K562 (cell line): ENCODE measurements around the gene FAM53C. TPM values are rescaled to one million over a fixed set of nuclear protein-coding genes. Genes with fewer than 3 reads are reported as not detected.
A peak's percentile ranks its signal among the peaks of the same experiment; 100 is the strongest.

Experiments used
- BRCA1 ChIP-seq, 2 experiments: fragments of 450-650 bp in 1 of 2; sonication (generic) in 1 of 2; formaldehyde crosslinking in 1 of 2; IDR thresholded peaks; 2 replicates each; pipeline versions ENCODE4 v1.5.0 to v1.6.1; 2017 to 2020; ENCODE audit warnings: mild to moderate bottlenecking in 1 of 2, missing genetic modification reagents in 1 of 2
- GABPA ChIP-seq: fragments of 200-800 bp; sonication (Bioruptor generic); conservative IDR thresholded peaks from 2 replicates; pipeline ENCODE4 v1.6.1; 2016; ENCODE audit warnings: low read depth, missing genetic modification characterization, missing compliant biosample characterization
- HNRNPLL ChIP-seq: fragments of 200-400 bp; formaldehyde crosslinking; IDR thresholded peaks from 2 replicates; pipeline ENCODE4 v1.6.1; 2017; ENCODE audit warnings: low read length, low read depth, mild to moderate bottlenecking; ENCODE audit not compliant: poor library complexity, severe bottlenecking
- HSF4 ChIP-seq: fragments of 250-450 bp; sonication (Bioruptor Pico); IDR thresholded peaks from 2 replicates; pipeline ENCODE4 v2.1.2; 2022; ENCODE audit warnings: mild to moderate bottlenecking, moderate library complexity, borderline replicate concordance
- MCM3 ChIP-seq: fragments of 450-650 bp; IDR thresholded peaks from 2 replicates; pipeline ENCODE4 v1.6.1; 2016
- PRPF4 ChIP-seq: fragments of 200-400 bp; formaldehyde crosslinking; IDR thresholded peaks from one replicate; pipeline ENCODE4 v1.6.1; 2017; ENCODE audit warnings: low read length, low read depth, mild to moderate bottlenecking; ENCODE audit not compliant: insufficient read depth, poor library complexity, severe bottlenecking
- RCOR1 ChIP-seq, 2 experiments: IDR thresholded peaks; 2 replicates each; pipeline ENCODE4 v1.6.1; 2012; ENCODE audit warnings: low read depth in 2 of 2, low read length in 2 of 2, borderline replicate concordance in 1 of 2, improper control_type of control experiment in 1 of 2
- SMC3 ChIP-seq: conservative IDR thresholded peaks from 2 replicates; pipeline ENCODE4 v1.6.1; 2011; ENCODE audit warnings: low read depth, low read length, improper control_type of control experiment; ENCODE audit not compliant: insufficient read depth
- ZNF224 ChIP-seq: sonication (generic); formaldehyde crosslinking; IDR thresholded peaks from 2 replicates; pipeline ENCODE4 v1.8.0; 2022; ENCODE audit warnings: mild to moderate bottlenecking, missing genetic modification reagents
- ZNF23 ChIP-seq: fragments of 250-450 bp; sonication (Bioruptor Pico); IDR thresholded peaks from 2 replicates; pipeline ENCODE4 v1.4.0; 2020; ENCODE audit warnings: mild to moderate bottlenecking
- ZNF253 ChIP-seq: fragments of 250-450 bp; sonication (Bioruptor Pico); conservative IDR thresholded peaks from 2 replicates; pipeline ENCODE4 v1.6.1; 2021; ENCODE audit warnings: mild to moderate bottlenecking
- polyA plus RNA-seq, 8 experiments: library from polyadenylated mRNA; depleted of rRNA in 4 of 8; stranded (reverse) in 5 of 8; unstranded in 3 of 8; fragments of >200 nt; fragmentation: Nextera tagmentation in 2 of 8; fragmentation: Illumina TruSeq in 1 of 8; extraction: Ambion mirVana in 2 of 8; extraction: Trizol in 1 of 8; gene quantifications; 2 replicates each; pipeline versions ENCODE4 v1.2.1 to v1.2.3, GENCODE V29; 2011 to 2014; ENCODE audit warnings: inconsistent platforms in 1 of 8, missing spikeins in 1 of 8
- total RNA-seq, 7 experiments: library from RNA; depleted of rRNA in 6 of 7; stranded (reverse); fragments of >200 nt in 6 of 7; fragmentation: Illumina TruSeq in 2 of 7; extraction: Trizol in 2 of 7; gene quantifications; 2 replicates each; pipeline versions ENCODE4 v1.2.1 to v1.2.3, GENCODE V29; 2011 to 2021; ENCODE audit warnings: low replicate concordance in 1 of 7
- TF ChIP-seq, protein P1 (sequence below): fragments of 450-650 bp; formaldehyde crosslinking; IDR thresholded peaks from 2 replicates; pipeline ENCODE4 v1.4.0; 2022; ENCODE audit warnings: missing genetic modification characterization
- TF ChIP-seq, protein P2 (sequence below): fragments of 250-450 bp; sonication (Bioruptor Pico); IDR thresholded peaks from 2 replicates; pipeline ENCODE4 v1.4.0; 2020; ENCODE audit warnings: mild to moderate bottlenecking
- TF ChIP-seq, protein P3 (sequence below): sonication (generic); formaldehyde crosslinking; IDR thresholded peaks from 2 replicates; pipeline ENCODE4 v1.8.1; 2023; ENCODE audit warnings: mild to moderate bottlenecking, missing genetic modification reagents
- TF ChIP-seq, protein P4 (sequence below), 2 experiments: fragments of 450-650 bp in 1 of 2; sonication (generic) in 1 of 2; formaldehyde crosslinking in 1 of 2; IDR thresholded peaks in 1 of 2; conservative IDR thresholded peaks in 1 of 2; 2 replicates each; pipeline versions ENCODE4 v1.6.1 to v1.8.1; 2016 to 2023; ENCODE audit warnings: mild to moderate bottlenecking in 2 of 2, moderate library complexity in 2 of 2, inconsistent platforms in 1 of 2, missing genetic modification reagents in 1 of 2
- TF ChIP-seq, protein P5 (sequence below), 3 experiments: fragments of 200-800 bp in 1 of 3; fragments of 250-450 bp in 1 of 3; fragments of 450-650 bp in 1 of 3; sonication (Bioruptor Pico) in 1 of 3; sonication (Bioruptor generic) in 1 of 3; formaldehyde crosslinking in 1 of 3; IDR thresholded peaks; 2 replicates each; pipeline versions ENCODE4 v1.6.1 to v1.8.0; 2016 to 2022; ENCODE audit warnings: mild to moderate bottlenecking in 2 of 3, missing genetic modification characterization in 2 of 3, missing compliant biosample characterization in 1 of 3, moderate library complexity in 1 of 3

The FAM53C gene
- total and polyA plus RNA-seq, 9 of the 15 experiments (the other 6 are each of a cell fraction or from before 2014, with no cell fraction given) = 9.7 to 38.5 (median 25.2) TPM

DNA sequence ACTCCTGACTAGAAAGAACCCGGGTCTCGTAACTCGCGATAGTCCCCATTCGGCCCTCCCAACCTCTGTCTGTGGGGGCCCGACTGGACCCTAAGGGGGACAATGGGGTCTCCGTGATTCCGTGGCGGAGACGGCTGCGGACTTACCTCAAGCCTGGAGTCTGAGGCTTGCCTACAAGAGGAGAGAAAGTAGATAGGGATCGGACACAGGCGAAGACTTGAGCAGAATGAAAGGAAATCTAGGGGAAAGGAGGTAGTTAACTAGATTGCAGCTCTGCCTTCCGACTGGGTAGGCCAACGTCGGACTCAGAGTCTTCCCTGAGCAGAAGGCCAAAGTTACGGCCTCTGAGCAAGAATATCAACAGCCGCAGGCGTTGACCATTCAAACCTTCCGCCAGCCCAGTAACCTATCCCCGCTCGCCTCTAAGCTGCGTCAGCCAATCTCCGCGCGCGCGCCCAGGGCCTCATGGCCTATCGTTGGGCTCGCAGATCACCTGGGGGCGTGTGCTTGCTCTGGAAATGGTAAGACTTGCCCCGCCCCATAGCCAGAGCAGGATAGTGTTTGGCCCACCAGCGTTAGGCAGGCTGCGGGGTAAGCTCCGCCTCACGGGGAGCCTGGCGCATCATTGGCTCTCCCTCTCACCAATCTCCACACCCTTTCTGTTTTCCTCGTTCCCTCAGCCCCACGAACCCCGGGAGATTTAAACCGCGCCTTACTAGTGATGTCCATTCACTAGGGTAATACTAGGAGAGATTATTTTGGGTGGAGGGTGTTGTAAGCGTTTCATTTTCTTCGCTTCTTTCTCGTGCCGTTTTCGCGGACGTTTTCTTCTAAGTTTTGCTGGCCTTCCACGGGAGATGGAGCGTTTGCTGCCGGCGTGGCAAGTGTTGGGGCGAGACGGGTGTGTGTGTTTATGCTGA, 6.4 kb upstream of the FAM53C start, which contains the start of gene CDC25C (continued):
- TF ChIP-seq PRPF4 (no peak), BRCA1 (IDR thresholded peaks at IDR 0.05) (no peak), BRCA1 (CRISPR knock-in tag; IDR thresholded peaks at IDR 0.05) (no peak), SMC3 (no peak), ZNF224 (CRISPR knock-in tag) (no peak), HNRNPLL (peak; percentile 97), ZNF23 (no peak), ZNF253 (CRISPR knock-in tag) (no peak), MCM3 (no peak), GABPA (tag) (no peak), HSF4 (CRISPR knock-in tag) (no peak), RCOR1 (IDR thresholded peaks at IDR 0.05; ENCODE audit: borderline replicate concordance in 1 of 2, low read depth in 2 of 2, low read length in 2 of 2) (no peak; a peak in 1 of 4 replicates)
- TF ChIP-seq, protein P1, sequence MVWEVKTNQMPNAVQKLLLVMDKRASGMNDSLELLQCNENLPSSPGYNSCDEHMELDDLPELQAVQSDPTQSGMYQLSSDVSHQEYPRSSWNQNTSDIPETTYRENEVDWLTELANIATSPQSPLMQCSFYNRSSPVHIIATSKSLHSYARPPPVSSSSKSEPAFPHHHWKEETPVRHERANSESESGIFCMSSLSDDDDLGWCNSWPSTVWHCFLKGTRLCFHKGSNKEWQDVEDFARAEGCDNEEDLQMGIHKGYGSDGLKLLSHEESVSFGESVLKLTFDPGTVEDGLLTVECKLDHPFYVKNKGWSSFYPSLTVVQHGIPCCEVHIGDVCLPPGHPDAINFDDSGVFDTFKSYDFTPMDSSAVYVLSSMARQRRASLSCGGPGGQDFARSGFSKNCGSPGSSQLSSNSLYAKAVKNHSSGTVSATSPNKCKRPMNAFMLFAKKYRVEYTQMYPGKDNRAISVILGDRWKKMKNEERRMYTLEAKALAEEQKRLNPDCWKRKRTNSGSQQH (CRISPR knock-in tag) = peak; percentile 96; the same call in 1 of the 2 replicates
- TF ChIP-seq, protein P2, sequence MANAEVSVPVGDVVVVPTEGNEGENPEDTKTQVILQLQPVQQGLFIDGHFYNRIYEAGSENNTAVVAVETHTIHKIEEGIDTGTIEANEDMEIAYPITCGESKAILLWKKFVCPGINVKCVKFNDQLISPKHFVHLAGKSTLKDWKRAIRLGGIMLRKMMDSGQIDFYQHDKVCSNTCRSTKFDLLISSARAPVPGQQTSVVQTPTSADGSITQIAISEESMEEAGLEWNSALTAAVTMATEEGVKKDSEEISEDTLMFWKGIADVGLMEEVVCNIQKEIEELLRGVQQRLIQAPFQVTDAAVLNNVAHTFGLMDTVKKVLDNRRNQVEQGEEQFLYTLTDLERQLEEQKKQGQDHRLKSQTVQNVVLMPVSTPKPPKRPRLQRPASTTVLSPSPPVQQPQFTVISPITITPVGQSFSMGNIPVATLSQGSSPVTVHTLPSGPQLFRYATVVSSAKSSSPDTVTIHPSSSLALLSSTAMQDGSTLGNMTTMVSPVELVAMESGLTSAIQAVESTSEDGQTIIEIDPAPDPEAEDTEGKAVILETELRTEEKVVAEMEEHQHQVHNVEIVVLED = no peak
- TF ChIP-seq, protein P3, sequence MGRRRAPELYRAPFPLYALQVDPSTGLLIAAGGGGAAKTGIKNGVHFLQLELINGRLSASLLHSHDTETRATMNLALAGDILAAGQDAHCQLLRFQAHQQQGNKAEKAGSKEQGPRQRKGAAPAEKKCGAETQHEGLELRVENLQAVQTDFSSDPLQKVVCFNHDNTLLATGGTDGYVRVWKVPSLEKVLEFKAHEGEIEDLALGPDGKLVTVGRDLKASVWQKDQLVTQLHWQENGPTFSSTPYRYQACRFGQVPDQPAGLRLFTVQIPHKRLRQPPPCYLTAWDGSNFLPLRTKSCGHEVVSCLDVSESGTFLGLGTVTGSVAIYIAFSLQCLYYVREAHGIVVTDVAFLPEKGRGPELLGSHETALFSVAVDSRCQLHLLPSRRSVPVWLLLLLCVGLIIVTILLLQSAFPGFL (CRISPR knock-in tag) = no peak
- TF ChIP-seq, protein P4, sequence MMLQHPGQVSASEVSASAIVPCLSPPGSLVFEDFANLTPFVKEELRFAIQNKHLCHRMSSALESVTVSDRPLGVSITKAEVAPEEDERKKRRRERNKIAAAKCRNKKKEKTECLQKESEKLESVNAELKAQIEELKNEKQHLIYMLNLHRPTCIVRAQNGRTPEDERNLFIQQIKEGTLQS (IDR thresholded peaks at IDR 0.05) = no peak; the same call in 1 of the 2 replicates
- TF ChIP-seq, protein P4 (CRISPR knock-in tag; conservative IDR thresholded peaks at IDR 0.05) = no peak
- TF ChIP-seq, protein P5, sequence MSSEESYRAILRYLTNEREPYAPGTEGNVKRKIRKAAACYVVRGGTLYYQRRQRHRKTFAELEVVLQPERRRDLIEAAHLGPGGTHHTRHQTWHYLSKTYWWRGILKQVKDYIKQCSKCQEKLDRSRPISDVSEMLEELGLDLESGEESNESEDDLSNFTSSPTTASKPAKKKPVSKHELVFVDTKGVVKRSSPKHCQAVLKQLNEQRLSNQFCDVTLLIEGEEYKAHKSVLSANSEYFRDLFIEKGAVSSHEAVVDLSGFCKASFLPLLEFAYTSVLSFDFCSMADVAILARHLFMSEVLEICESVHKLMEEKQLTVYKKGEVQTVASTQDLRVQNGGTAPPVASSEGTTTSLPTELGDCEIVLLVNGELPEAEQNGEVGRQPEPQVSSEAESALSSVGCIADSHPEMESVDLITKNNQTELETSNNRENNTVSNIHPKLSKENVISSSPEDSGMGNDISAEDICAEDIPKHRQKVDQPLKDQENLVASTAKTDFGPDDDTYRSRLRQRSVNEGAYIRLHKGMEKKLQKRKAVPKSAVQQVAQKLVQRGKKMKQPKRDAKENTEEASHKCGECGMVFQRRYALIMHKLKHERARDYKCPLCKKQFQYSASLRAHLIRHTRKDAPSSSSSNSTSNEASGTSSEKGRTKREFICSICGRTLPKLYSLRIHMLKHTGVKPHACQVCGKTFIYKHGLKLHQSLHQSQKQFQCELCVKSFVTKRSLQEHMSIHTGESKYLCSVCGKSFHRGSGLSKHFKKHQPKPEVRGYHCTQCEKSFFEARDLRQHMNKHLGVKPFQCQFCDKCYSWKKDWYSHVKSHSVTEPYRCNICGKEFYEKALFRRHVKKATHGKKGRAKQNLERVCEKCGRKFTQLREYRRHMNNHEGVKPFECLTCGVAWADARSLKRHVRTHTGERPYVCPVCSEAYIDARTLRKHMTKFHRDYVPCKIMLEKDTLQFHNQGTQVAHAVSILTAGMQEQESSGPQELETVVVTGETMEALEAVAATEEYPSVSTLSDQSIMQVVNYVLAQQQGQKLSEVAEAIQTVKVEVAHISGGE (CRISPR knock-in tag; IDR thresholded peaks at IDR 0.05) = no peak
